ENCODE results near the gene KCNAB2.

KCNAB2 gene

DNA sequence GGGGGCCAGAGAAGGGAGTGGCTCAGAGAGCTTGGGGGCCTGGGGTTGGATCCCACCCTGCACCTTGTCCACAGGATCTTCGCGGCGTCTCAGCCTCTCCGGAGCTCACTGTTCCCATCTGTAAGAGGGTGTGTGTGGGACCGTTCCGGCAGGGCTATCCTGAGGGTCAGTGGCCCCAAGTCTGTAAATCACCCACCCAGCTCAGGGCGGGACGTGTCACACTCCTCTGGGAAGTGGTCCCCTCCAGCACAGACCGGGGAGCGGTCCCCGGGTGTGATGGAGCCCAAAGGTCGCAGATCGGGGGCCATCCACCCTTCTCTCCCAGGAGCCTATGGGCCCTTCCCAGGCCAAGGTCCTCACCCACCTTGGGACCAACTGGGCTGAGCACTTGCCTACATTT, 40.0 kb downstream of the KCNAB2 start:
- H3K27me3 Mint-ChIP-seq: no peaks in the 10 kb centered on the region
- no peak overlapping the region for H3K27ac Mint-ChIP-seq
- peaks cover 35% of the 10 kb centered on the region for H3K36me3 Mint-ChIP-seq (ENCODE audit: low read depth)
- H3K4me1 Mint-ChIP-seq (ENCODE audit: low read depth): no peaks in the 10 kb centered on the region
- no peak overlapping the region for H3K4me3 Mint-ChIP-seq
- no peaks in the 10 kb centered on the region for H3K9me3 Mint-ChIP-seq

DNA sequence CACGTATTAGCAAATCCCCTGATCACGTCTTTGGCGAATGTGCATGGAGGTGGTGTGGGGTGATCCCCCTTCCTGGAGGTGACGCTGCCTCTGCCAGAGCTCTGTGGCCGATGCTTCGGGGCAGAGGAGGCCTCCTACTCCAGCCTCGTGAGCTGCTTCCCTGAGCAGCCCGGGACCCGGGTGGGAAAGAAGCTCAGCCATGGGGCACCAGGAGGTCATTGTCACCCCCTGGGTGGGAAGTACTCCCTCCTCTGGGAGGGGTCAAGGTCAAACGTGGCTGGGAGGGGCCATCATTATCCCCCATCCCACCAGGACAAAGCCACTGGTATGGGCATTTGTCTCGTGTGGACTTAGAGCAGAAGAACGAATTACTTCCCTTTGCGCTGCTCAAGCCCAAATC, 40.7 kb downstream of the KCNAB2 start:
- H3K36me3 Mint-ChIP-seq (ENCODE audit: low read depth): peaks cover 37% of the 10 kb centered on the region

DNA sequence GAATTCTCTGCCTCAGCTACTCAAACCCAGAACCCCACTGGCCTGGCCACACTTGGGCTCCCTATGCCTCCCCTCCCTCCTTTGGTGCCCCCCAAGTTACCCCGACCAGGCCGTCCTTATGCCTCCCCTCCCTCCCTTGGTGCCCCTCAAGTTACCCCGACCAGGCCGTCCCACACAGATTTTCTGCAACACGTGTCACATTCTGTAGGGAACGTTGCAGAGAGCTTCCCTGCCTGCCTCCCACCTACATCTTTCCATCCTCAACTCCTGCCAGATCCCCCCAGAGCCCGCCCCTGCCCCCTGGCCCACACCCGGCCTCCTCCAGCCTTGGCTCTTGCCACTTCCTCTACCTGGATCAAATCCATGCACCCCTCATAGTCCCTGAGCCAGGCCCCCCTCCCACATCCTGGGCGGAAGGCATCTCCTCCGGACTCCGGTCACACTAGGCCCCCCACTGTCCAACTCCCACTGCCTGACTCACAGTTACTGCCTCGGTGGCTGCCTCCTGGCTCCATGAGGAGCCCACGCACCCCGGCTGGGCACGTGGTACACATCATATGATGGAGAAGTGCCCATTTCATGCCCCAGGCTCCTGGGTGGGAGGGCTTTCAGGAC, 41.2 kb downstream of the KCNAB2 start:
- Mint-ChIP-seq H3K27ac (no peak overlapping the region), H3K9me3 (no peaks in the 10 kb centered on the region), H3K27me3 (no peaks in the 10 kb centered on the region), H3K36me3 (ENCODE audit: low read depth) (peaks cover 34% of the 10 kb centered on the region), H3K4me3 (no peak overlapping the region), H3K4me1 (ENCODE audit: low read depth) (no peaks in the 10 kb centered on the region)

More for the DNA sequence above, 40.7 kb downstream of the KCNAB2 start:
- Mint-ChIP-seq H3K27me3 (no peaks in the 10 kb centered on the region), H3K27ac (no peak overlapping the region), H3K9me3 (no peaks in the 10 kb centered on the region), H3K4me3 (no peak overlapping the region), H3K4me1 (ENCODE audit: low read depth) (no peaks in the 10 kb centered on the region)

DNA sequence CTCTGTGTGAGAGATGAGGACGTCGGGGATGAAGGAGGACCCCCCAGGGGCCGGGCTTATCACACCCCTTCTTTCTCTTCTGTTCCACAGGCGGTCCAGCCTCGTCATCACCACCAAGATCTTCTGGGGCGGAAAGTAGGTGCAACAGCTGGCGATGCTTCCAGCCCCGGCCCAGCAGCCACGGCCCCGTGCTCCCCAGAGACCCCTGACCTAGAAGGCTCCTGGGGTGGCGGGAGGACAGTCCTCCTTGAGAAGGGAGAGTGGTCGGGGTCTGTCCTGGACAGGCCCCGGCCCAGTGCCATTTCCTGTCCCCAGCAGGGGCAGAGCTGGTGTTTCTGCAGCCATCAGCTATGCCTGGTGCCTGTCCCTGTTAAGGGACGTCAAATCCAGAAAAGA, 41.7 kb downstream of the KCNAB2 start:
- H3K36me3 Mint-ChIP-seq (ENCODE audit: low read depth): peaks cover 30% of the 10 kb centered on the region
- H3K4me1 Mint-ChIP-seq (ENCODE audit: low read depth): no peaks in the 10 kb centered on the region
- H3K27me3 Mint-ChIP-seq: no peaks in the 10 kb centered on the region
- no peak overlapping the region for H3K27ac Mint-ChIP-seq
- no peaks in the 10 kb centered on the region for H3K9me3 Mint-ChIP-seq
- H3K4me3 Mint-ChIP-seq: no peak overlapping the region

DNA sequence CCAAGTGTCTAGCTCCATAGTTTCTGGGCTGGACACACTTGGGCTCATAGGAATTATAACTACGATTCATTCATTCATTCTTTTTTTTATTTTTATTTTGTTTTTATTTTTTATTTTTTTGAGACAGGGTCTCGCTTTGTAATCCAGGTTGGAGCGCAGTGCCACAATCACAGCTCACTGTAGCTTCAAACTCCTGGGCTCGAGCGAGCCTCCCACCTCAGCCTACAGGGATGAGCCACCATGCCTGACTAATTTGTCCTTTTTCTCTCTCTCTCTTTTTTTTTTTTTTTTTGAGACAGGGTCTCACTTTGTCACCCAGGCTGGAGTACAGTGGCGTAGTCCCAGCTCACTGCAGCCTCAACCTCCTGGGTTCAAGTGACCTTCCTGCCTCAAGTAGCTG, 42.3 kb downstream of the KCNAB2 start:
- Mint-ChIP-seq H3K36me3 (ENCODE audit: low read depth) (peaks cover 30% of the 10 kb centered on the region), H3K9me3 (no peaks in the 10 kb centered on the region), H3K4me3 (no peak overlapping the region), H3K4me1 (ENCODE audit: low read depth) (no peaks in the 10 kb centered on the region), H3K27ac (no peak overlapping the region), H3K27me3 (no peaks in the 10 kb centered on the region)

DNA sequence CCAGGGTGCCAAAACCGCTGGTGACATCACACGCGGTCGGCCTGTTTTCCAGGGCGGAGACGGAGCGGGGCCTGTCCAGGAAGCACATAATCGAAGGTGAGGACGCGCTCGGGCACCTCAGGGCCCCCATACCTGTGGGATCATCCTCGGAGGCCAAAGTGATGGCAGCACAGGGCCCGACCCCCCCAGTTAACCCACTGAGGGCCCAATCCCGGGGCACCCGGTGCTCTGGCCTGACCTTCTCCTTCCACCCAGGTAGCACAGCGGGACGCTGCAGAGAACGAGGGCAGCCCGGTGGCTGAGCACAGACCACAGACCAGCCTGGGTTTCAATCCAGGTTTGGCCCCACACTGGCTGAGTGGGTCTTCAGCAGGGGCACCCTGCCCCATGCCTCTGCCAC, 43.3 kb downstream of the KCNAB2 start:
- Mint-ChIP-seq H3K27me3 (no peaks in the 10 kb centered on the region), H3K4me3 (no peak overlapping the region), H3K4me1 (ENCODE audit: low read depth) (no peaks in the 10 kb centered on the region), H3K9me3 (no peaks in the 10 kb centered on the region), H3K36me3 (ENCODE audit: low read depth) (peaks cover 33% of the 10 kb centered on the region), H3K27ac (no peak overlapping the region)

DNA sequence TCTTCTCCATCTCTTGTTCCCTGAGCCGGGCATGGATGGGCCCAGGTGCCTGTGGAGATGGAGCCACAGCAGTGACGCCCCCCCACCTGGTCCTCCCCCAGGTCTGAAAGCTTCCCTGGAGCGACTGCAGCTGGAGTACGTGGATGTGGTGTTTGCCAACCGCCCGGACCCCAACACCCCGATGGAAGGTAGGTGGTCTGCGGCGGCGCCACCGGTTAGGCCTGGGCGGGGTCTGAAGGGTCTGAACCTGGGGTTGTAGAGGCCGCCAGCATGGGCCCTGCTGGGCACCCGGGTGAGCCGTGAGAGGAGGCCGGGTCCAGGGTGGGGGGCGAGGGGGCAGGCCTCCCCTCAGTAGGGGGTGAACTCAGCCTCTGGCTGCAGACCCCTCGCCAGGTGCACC, 44.6 kb downstream of the KCNAB2 start:
- Mint-ChIP-seq H3K27ac (no peak overlapping the region), H3K4me3 (no peak overlapping the region)

DNA sequence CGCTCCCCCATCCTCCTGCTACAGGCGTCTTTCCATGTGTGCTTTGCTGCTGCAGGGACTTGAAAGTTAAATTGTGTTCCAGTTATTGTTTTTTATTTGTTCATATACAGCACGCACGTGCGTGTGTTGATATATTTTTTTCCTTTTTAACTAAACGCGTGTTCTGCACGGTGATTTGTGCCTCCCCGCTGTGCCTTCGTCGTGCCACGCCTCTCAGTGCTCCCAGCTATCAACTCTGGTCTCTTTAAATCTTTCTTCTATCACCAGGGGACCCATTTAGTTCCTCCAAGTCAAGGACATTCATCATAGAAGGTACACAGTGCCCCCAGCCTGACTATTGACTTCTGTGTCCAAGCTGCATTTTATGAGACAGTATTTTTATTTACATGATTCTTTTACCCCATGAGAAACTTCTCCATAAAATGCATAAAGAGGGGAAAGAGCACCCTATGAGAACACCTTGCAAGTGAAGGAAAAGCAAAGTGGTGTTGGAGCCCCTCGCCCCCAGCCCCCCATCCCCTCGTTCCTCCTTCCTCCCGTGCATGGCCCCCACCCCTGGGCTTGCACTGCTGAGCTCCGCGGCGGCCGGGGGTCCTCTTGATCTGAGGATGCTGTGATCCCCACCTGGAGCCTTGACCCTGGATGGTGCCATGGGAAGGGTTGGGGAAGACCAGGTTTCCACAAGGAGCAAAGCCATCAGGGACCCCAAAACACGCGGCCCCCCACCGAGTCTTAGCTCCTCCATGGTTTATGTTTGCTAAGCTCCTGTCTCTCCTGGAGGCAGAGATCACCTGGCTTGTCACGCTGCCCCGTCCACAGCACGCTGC, 45.5 kb downstream of the KCNAB2 start:
- Mint-ChIP-seq H3K4me3 (no peak overlapping the region), H3K36me3 (ENCODE audit: low read depth) (peaks cover 30% of the 10 kb centered on the region), H3K4me1 (ENCODE audit: low read depth) (no peaks in the 10 kb centered on the region), H3K27me3 (no peaks in the 10 kb centered on the region), H3K27ac (no peak overlapping the region), H3K9me3 (no peaks in the 10 kb centered on the region)

More for the DNA sequence above, 44.6 kb downstream of the KCNAB2 start:
- Mint-ChIP-seq H3K27me3 (no peaks in the 10 kb centered on the region), H3K9me3 (no peaks in the 10 kb centered on the region), H3K4me1 (ENCODE audit: low read depth) (no peaks in the 10 kb centered on the region), H3K36me3 (ENCODE audit: low read depth) (peaks cover 32% of the 10 kb centered on the region)

DNA sequence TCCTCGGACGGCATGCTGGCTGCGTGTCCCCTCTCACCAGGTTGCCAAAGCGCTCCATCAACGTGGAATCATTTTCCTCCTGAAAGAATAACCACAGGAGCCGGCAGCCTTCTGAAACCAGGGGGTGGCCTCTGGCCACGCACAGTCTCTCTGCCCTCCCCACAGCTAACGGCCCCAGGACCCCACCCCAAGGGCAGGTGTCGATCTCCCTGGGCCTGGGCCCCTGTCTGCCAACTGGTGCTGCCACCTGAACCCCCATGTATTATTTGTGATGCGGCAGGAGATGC, 46.1 kb downstream of the KCNAB2 start:
- Mint-ChIP-seq H3K4me1 (ENCODE audit: low read depth) (no peaks in the 10 kb centered on the region), H3K27me3 (no peaks in the 10 kb centered on the region), H3K36me3 (ENCODE audit: low read depth) (peaks cover 27% of the 10 kb centered on the region), H3K4me3 (no peak overlapping the region), H3K27ac (no peak overlapping the region), H3K9me3 (no peaks in the 10 kb centered on the region)

DNA sequence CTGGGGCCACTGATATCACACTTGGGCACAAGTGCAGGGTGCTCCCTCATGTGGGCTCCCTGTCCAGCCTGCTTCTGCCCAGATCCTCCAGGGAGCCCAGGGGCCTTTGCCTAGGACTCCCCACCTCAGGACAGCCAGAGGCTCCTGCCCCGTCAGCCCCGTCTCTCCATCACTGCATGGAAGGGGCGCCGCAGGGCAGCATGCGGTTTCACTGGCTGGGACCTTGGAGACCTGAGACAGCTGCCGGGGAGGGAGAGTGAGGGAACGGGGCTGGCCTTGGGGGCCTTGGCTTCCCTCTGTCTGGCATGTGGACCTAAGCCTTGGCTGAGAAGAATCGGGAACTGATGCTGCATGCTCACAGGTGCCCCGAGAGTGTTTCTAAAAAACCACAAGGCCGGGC, 46.5 kb downstream of the KCNAB2 start:
- H3K27ac Mint-ChIP-seq: no peak overlapping the region
- H3K4me1 Mint-ChIP-seq (ENCODE audit: low read depth): no peaks in the 10 kb centered on the region

DNA sequence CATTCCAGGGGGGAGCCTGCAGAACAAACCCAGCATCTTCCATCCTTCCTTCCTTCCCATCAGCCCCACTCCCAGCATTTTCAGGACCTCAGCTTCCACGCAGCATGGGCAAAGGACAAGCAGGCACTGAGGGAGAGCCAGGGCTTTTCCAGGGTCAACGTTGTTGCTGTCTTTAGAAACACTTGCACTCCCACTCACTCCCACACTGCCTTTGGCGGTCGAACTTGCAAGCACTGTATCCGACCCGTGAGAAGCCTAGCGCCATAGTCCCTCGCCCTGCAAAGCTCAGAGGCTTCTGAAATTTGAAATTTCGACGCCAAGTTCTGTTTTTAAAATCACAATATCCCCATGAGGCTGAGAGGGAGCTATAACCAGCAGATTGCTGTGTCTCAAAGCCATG, 47.4 kb downstream of the KCNAB2 start:
- Mint-ChIP-seq H3K27me3 (no peaks in the 10 kb centered on the region), H3K4me3 (no peak overlapping the region), H3K27ac (peak overlapping the region; percentile 11), H3K36me3 (ENCODE audit: low read depth) (peaks cover 28% of the 10 kb centered on the region), H3K9me3 (no peaks in the 10 kb centered on the region), H3K4me1 (ENCODE audit: low read depth) (no peaks in the 10 kb centered on the region)

More for the DNA sequence above, 46.5 kb downstream of the KCNAB2 start:
- H3K27me3 Mint-ChIP-seq: no peaks in the 10 kb centered on the region
- H3K36me3 Mint-ChIP-seq (ENCODE audit: low read depth): peaks cover 23% of the 10 kb centered on the region
- no peaks in the 10 kb centered on the region for H3K9me3 Mint-ChIP-seq
- H3K4me3 Mint-ChIP-seq: no peak overlapping the region

DNA sequence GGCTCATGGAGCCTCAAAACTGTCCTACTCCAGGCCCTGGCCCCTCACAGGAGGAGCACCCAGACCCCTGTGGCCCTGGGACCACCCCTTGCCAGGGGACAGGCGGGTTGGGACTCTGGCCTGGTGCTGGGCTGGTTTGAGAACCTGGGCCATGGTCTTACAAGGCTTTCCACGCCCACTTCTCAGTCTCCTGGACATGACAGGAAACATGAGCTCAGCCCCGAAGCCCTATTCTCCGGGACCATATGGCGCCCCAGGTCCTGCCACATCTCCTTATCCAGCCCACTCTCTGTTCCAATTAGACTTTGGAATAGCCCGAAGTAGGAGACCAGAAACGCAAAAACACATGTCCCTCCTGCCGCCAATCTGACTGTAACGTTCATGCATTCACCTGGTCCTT, 47.9 kb downstream of the KCNAB2 start:
- Mint-ChIP-seq H3K27me3 (no peaks in the 10 kb centered on the region), H3K27ac (no peak overlapping the region), H3K4me1 (ENCODE audit: low read depth) (no peaks in the 10 kb centered on the region), H3K36me3 (ENCODE audit: low read depth) (peaks cover 33% of the 10 kb centered on the region), H3K9me3 (no peaks in the 10 kb centered on the region), H3K4me3 (no peak overlapping the region)

DNA sequence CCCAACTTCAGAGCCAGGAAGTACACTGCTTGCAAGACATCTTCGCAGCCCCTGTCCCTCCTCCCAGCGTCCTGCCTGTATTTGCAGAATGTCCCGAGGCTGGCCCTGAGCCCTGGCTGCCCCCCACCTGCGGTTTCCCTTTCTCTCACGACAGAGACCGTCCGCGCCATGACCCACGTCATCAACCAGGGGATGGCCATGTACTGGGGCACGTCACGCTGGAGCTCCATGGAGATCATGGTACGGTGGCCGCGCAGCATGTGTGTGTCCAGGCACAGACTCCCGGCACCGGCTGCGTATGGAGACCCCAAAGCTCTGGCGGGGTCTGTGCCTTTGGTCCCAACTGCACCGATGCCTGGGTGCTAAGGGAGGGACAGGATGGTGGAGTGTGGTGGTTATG, 48.6 kb downstream of the KCNAB2 start:
- H3K27me3 Mint-ChIP-seq: no peaks in the 10 kb centered on the region
- H3K4me3 Mint-ChIP-seq: no peak overlapping the region
- H3K27ac Mint-ChIP-seq: no peak overlapping the region
- peaks cover 35% of the 10 kb centered on the region for H3K36me3 Mint-ChIP-seq (ENCODE audit: low read depth)
- no peaks in the 10 kb centered on the region for H3K9me3 Mint-ChIP-seq
- no peaks in the 10 kb centered on the region for H3K4me1 Mint-ChIP-seq (ENCODE audit: low read depth)

DNA sequence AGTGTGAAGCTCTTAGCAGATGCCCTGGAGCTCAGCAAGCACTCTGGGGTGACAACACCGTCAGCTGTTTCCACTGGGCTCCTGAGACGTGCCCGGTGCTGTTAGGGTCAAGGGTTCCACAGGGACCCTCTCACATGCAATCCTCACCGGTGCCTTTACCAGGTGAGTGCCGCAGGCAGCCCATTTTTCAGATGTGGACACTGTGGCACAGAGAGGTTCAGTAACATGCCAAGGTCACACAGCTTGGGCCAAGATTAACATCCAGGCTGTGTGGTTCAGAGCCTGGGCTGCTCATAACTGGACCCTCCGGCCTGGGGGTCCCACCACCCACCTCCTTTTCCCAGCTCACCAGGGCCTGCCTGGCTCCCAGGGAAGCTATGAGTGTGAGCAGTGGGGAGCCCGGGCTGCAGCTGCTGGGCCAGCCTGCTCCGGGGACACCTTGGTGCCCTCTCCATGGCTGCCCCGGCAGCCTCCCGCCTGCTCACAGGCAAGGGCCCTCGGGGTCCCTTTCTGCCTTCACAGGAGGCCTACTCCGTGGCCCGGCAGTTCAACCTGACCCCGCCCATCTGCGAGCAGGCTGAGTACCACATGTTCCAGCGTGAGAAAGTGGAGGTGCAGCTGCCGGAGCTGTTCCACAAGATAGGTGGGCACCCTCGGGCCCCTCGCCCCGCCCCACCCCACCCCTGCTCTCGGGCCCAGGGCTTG, 49.3 kb downstream of the KCNAB2 start:
- Mint-ChIP-seq H3K4me1 (ENCODE audit: low read depth) (no peaks in the 10 kb centered on the region), H3K9me3 (no peaks in the 10 kb centered on the region), H3K27me3 (no peaks in the 10 kb centered on the region), H3K27ac (no peak overlapping the region), H3K36me3 (ENCODE audit: low read depth) (peaks cover 35% of the 10 kb centered on the region), H3K4me3 (no peak overlapping the region)

DNA sequence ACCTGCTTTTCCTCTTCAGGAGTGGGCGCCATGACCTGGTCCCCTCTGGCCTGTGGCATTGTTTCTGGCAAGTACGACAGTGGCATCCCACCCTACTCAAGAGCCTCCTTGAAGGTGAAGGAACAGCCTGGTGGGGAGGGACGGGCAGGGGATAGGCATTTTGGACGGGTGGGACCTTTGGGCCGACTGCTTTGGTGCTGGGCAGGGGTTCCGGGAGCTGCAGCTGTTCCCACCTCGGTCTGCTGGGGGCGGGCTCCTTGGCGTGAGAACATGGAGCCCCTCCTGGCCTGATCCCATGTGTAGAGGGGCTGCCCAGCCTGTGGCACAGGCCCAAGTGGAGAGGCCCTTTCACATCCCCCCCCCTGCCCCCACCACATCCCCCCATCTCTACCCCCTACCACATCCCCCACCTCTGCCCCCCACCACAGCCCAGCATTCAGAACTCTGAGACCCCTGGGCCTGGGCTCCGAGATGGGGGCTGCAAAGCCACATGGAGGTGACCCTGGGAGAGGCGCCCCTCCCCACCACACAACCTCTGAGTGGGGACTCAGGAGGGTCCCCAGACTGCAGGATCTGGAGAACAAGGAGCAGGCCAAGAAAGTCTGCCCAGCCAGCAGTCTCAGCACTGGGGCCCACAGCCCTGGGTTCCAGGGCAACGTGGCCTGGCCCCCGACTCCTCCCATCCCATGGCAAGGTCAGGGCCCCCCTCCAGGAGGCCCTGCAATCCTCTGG, 50.0 kb downstream of the KCNAB2 start:
- no peaks in the 10 kb centered on the region for H3K4me1 Mint-ChIP-seq (ENCODE audit: low read depth)
- no peaks in the 10 kb centered on the region for H3K9me3 Mint-ChIP-seq
- H3K36me3 Mint-ChIP-seq (ENCODE audit: low read depth): peaks cover 34% of the 10 kb centered on the region

More for the DNA sequence above, 50.0 kb downstream of the KCNAB2 start:
- no peaks in the 10 kb centered on the region for H3K27me3 Mint-ChIP-seq
- H3K27ac Mint-ChIP-seq: no peak overlapping the region
- no peak overlapping the region for H3K4me3 Mint-ChIP-seq

Data from stimulated activated naive CD8-positive, alpha-beta T cell treated with anti-CD3 and anti-CD28 coated beads, Interleukin-15, Interleukin-2, amounts not matched to agents 100 ng/mL and 50 ng/mL, for 24 hours (primary cell).